ENCODE results near the gene TP53I3.

GRCh38 chr2:24054366-24055010 is 30.1 kb downstream of the TP53I3 start:
- TF ChIP-seq CTCF (IDR thresholded peaks at IDR 0.05) = no peak
- TF ChIP-seq POLR2A (IDR thresholded peaks at IDR 0.05) = no peak
